Activated CD4-positive, CD25-positive, alpha-beta regulatory T cell (primary cell): ENCODE results near the gene NTRK2.
"Not testable (repeated sequence)": the region's sequence is repeated elsewhere in the genome, so short reads cannot be mapped to it uniquely, and the experiment has no call there.

Source experiments
- DNase-seq, 4 experiments: peaks; one replicate each; lab custom pipeline; 2025; lab: John Stamatoyannopoulos, UW

The NTRK2 gene

GRCh38 chr9:84893419-84894128 is 224.0 kb downstream of the NTRK2 start:
- DNase-seq = no peak

GRCh38 chr9:84894859-84895258 is 225.3 kb downstream of the NTRK2 start:
- no peak for DNase-seq

GRCh38 chr9:84897362-84898094 is 228.0 kb downstream of the NTRK2 start:
- no peak for DNase-seq

GRCh38 chr9:84898188-84898587 is 228.7 kb downstream of the NTRK2 start:
- no peak for DNase-seq

GRCh38 chr9:84898618-84899017 is 229.1 kb downstream of the NTRK2 start:
- not testable (repeated sequence) for DNase-seq

GRCh38 chr9:84899326-84899725 is 229.8 kb downstream of the NTRK2 start:
- DNase-seq = no peak

- DNase-seq = no peak
These were observed 230.9 kb downstream of the NTRK2 start for GRCh38 chr9:84900421-84900820.

GRCh38 chr9:84903963-84904362 is 234.4 kb downstream of the NTRK2 start:
- no peak for DNase-seq

- DNase-seq = no peak
These were observed 247.2 kb downstream of the NTRK2 start for GRCh38 chr9:84916769-84917168.

GRCh38 chr9:84917366-84918070 is 248.0 kb downstream of the NTRK2 start:
- DNase-seq = no peak

- DNase-seq = no peak
These were observed 249.9 kb downstream of the NTRK2 start for GRCh38 chr9:84919440-84919839.

- DNase-seq = no peak
These were observed 251.6 kb downstream of the NTRK2 start for GRCh38 chr9:84921175-84921574.

GRCh38 chr9:84922051-84922450 is 252.5 kb downstream of the NTRK2 start:
- DNase-seq = no peak

- no peak for DNase-seq
These were observed 254.7 kb downstream of the NTRK2 start for GRCh38 chr9:84924266-84924665.

GRCh38 chr9:84925225-84925872 is 255.8 kb downstream of the NTRK2 start:
- no peak for DNase-seq

- DNase-seq = no peak
These were observed 257.3 kb downstream of the NTRK2 start for GRCh38 chr9:84926793-84927192.

- no peak for DNase-seq
These were observed 258.9 kb downstream of the NTRK2 start for GRCh38 chr9:84928419-84928818.

GRCh38 chr9:84929068-84929467 is 259.5 kb downstream of the NTRK2 start:
- no peak for DNase-seq

GRCh38 chr9:84932915-84933527 is 263.5 kb downstream of the NTRK2 start:
- DNase-seq = no peak

GRCh38 chr9:84935528-84936117 is 266.1 kb downstream of the NTRK2 start:
- DNase-seq = no peak

- DNase-seq = no peak
These were observed 267.7 kb downstream of the NTRK2 start for GRCh38 chr9:84937180-84937579.

- no peak for DNase-seq
These were observed 268.1 kb downstream of the NTRK2 start for GRCh38 chr9:84937581-84937980.
